ENCODE data around the gene RAB34. TPM values are rescaled to one million over a fixed set of nuclear protein-coding genes. Genes with fewer than 3 reads are reported as not detected.

The RAB34 gene
- total RNA-seq, 1 experiment from 2014 or later, result 189 TPM

DNA sequence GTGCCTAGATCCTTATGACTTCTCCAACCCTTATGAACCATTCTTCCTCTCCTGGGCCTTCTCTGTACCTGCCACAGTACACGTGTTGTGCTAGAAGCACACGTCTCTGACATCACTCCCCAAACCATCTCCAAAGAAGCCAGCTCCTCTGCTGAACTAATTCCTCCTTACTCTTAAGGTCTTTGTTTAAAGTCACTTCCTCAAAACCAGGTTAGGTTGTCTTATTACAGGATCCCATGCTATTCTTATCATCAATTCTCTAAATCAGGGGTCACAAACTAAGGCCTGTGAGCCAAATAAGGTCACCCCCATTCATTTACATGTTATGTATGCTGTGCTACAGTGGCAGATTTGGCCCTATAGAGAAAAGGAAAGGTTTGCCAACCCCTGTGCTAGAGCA is 51.7 kb downstream of the RAB34 start:
- Histone ChIP-seq H3K27ac (ENCODE audit: insufficient read length, low read depth, low read length) (no peak overlapping the region), H2BK12ac (ENCODE audit: insufficient read length, low read depth, low read length) (no peak overlapping the region), H2AFZ (ENCODE audit: low read length) (no peak overlapping the region), H3T11ph (ENCODE audit: low read length) (no peak overlapping the region), H3K4ac (ENCODE audit: low read depth, low read length) (no peak overlapping the region), H3K27me3 (ENCODE audit: insufficient read depth, low read length) (no peaks in the 10 kb centered on the region), H3K18ac (ENCODE audit: insufficient read length, low read depth, low read length) (no peak overlapping the region), H4K91ac (ENCODE audit: insufficient read length, low read depth, low read length) (no peak overlapping the region), H3K4me2 (ENCODE audit: insufficient read depth, insufficient read length, low read length) (no peak overlapping the region), H2BK120ac (ENCODE audit: low read depth, low read length, poor library complexity, severe bottlenecking) (no peak overlapping the region), H4K20me1 (ENCODE audit: control insufficient read depth, insufficient read depth, insufficient read length) (no peaks in the 10 kb centered on the region), H3K9me3 (ENCODE audit: control insufficient read depth, low read depth, low read length) (no peaks in the 10 kb centered on the region), H2BK20ac (ENCODE audit: low read depth, low read length, poor library complexity, severe bottlenecking) (no peak overlapping the region), H3K23ac (ENCODE audit: insufficient read length, low read depth, low read length) (no peak overlapping the region), H3K56ac (ENCODE audit: insufficient read length, low read depth, low read length) (no peak overlapping the region), H3K14ac (ENCODE audit: insufficient read depth, low read length) (no peak overlapping the region), H4K8ac (replicated peaks; ENCODE audit: insufficient read length, low read depth, low read length) (no peak overlapping the region), H3K9ac (ENCODE audit: extremely low read depth, insufficient read length, low read length) (peak overlapping the region; percentile 11), H3K4me1 (ENCODE audit: insufficient read depth, low read length) (peaks cover 1% of the 10 kb centered on the region; the same call in 1 of the 2 replicates), H3K79me2 (ENCODE audit: insufficient read depth, low read length) (peaks cover 20% of the 10 kb centered on the region; the same call in 1 of the 2 replicates), H2BK5ac (ENCODE audit: insufficient read length, low read length) (no peak overlapping the region), H2BK15ac (ENCODE audit: low read depth, low read length) (no peak overlapping the region), H2AK5ac (ENCODE audit: insufficient read length, low read length) (no peak overlapping the region), H4K5ac (ENCODE audit: insufficient read length, low read depth, low read length) (no peak overlapping the region), H3K23me2 (ENCODE audit: insufficient read length, low read depth, low read length, poor library complexity, severe bottlenecking) (peaks cover 5% of the 10 kb centered on the region), H3K79me1 (ENCODE audit: insufficient read depth, low read depth, low read length, poor library complexity, severe bottlenecking) (peaks cover 9% of the 10 kb centered on the region)
- DNase-seq, result no peak
- no peaks in the 10 kb centered on the region; the same call in 1 of the 2 replicates for H3K27me3 Mint-ChIP-seq (ENCODE audit: low read depth)
- H3K4me3 Mint-ChIP-seq, result no peak overlapping the region
- H3K36me3 Mint-ChIP-seq (ENCODE audit: insufficient read depth in 1 of 3, low read depth in 3 of 3), result peaks cover 7 to 47% (median 45%) of the 10 kb centered on the region in 3 experiments
- no CpG with 5 or more reads among the region's 2 CpGs for WGBS (ENCODE audit: extremely low coverage, insufficient read length, low lambda C conversion rate)
- H3K9me3 Mint-ChIP-seq, result peaks cover 4 to 7% of the 10 kb centered on the region in 2 experiments; a peak in 4 of 5 replicates
- peaks cover 15% of the 10 kb centered on the region in 2 experiments for H3K4me1 Mint-ChIP-seq
- peak overlapping the region in 1 of 3 experiments; percentile 38; a peak in 3 of 7 replicates for H3K27ac Mint-ChIP-seq
- no peak for TF ChIP-seq CTCF (conservative IDR thresholded peaks at IDR 0.05)

Other genes with a start within 250 kb of the RAB34 start
- gene SLC13A2, start 244.2 kb downstream of the RAB34 start, total RNA-seq (2021), result not detected in 2 replicates
- gene FOXN1, start 211.5 kb downstream of the RAB34 start, total RNA-seq (2021), result not detected in 2 replicates
- 36.9 and 38.3 TPM in 2 replicates for gene UNC119, start 165.2 kb downstream of the RAB34 start, total RNA-seq (2021)
- gene PIGS, start 146.3 kb downstream of the RAB34 start, total RNA-seq (2021), result 40.3 and 45.8 TPM in 2 replicates
- 53.2 and 58.0 TPM in 2 replicates for gene ALDOC, start 141.0 kb downstream of the RAB34 start, total RNA-seq (2021)
- gene SPAG5, start 118.8 kb downstream of the RAB34 start, total RNA-seq (2021), result 114 and 122 TPM in 2 replicates
- gene RSKR, start 103.7 kb downstream of the RAB34 start, total RNA-seq (2021), result 25.2 and 25.8 TPM in 2 replicates
- gene BLTP2, start 72.7 kb downstream of the RAB34 start, total RNA-seq (2021), result 137 and 142 TPM in 2 replicates
- gene SDF2, start 56.0 kb downstream of the RAB34 start, total RNA-seq (2021), result 40.2 TPM in 2 replicates
- 78.5 and 85.8 TPM in 2 replicates for gene SUPT6H, start 55.7 kb downstream of the RAB34 start, total RNA-seq (2021)
- 14.2 and 15.0 TPM in 2 replicates for gene PROCA1, start 6.0 kb downstream of the RAB34 start, total RNA-seq (2021)
- 2,008 and 2,053 TPM in 2 replicates for gene RPL23A, start 2.1 kb upstream of the RAB34 start, total RNA-seq (2021)
- 46.4 and 50.7 TPM in 2 replicates for gene TLCD1, start 8.4 kb upstream of the RAB34 start, total RNA-seq (2021)
- gene NEK8, start 10.9 kb upstream of the RAB34 start, total RNA-seq (2021), result 16.6 and 18.8 TPM in 2 replicates
- 227 and 237 TPM in 2 replicates for gene TRAF4, start 26.1 kb upstream of the RAB34 start, total RNA-seq (2021)
- 76.1 and 77.1 TPM in 2 replicates for gene FAM222B, start 124.9 kb upstream of the RAB34 start, total RNA-seq (2021)
- 61.7 and 67.8 TPM in 2 replicates for gene ERAL1, start 137.1 kb upstream of the RAB34 start, total RNA-seq (2021)
- 173 and 185 TPM in 2 replicates for gene FLOT2, start 179.9 kb upstream of the RAB34 start, total RNA-seq (2021)
- gene DHRS13, start 185.2 kb upstream of the RAB34 start, total RNA-seq (2021), result 28.6 and 29.6 TPM in 2 replicates
- 62.1 and 68.5 TPM in 2 replicates for gene PHF12, start 233.7 kb upstream of the RAB34 start, total RNA-seq (2021)

Measured in H9 (cell line).